Measurements from ENCODE around the gene DNMT3A. TPM values are rescaled to one million over a fixed set of nuclear protein-coding genes. Genes with fewer than 3 reads are reported as not detected.

DNMT3A gene
- total and polyA plus RNA-seq, 2 donors (not counting 3 experiments of a cell fraction or from before 2014, with no cell fraction given) = 23.3 to 71.7 TPM

DNA sequence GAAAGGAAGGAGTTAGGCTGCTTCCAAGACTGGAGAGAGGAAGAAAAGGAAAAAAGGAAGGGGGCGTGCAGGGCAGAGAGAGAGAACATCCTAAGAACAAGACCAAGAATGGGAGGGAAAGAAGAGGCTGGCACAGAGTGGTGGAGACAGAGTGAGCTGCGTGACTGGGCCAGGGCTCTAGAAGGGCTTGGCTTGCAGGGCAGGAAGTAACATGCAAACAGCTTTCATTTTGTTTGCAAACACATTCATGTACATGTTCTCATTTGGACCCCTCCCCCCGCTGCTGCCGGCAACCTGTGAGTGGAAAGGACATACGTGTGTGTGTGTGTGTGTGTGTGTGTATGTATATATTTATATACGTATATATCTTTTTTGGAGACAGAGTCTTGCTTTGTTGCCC lies 46.8 kb upstream of the DNMT3A start:
- Histone ChIP-seq H4K20me1 (replicated peaks; ENCODE audit: control insufficient read depth, extremely low read depth, insufficient read depth, low read length) (no peaks in the 10 kb centered on the region), H3K4me2 (ENCODE audit: insufficient read depth, low read length) (no peak overlapping the region), H3K36me3 (ENCODE audit: control insufficient read depth in 2 of 2, extremely low read depth in 1 of 2, insufficient read depth in 2 of 2, low read length in 2 of 2) (no peaks in the 10 kb centered on the region), H3K4me1 (ENCODE audit: control insufficient read depth, extremely low read depth, insufficient read depth, low read length) (no peaks in the 10 kb centered on the region), H3K9me1 (replicated peaks; ENCODE audit: control insufficient read depth, extremely low read depth, insufficient read depth, low read length) (no peaks in the 10 kb centered on the region), H3K9ac (replicated peaks; ENCODE audit: extremely low read depth, insufficient read depth, low read length) (no peak overlapping the region), H3K4me3 (replicated peaks in 1 of 3; ENCODE audit: insufficient read depth in 1 of 3, low read depth in 1 of 3, low read length in 3 of 3) (no peak overlapping the region), H2AFZ (ENCODE audit: low read depth, low read length) (no peak overlapping the region), H3K9me3 (replicated peaks; ENCODE audit: control insufficient read depth, insufficient read depth, low read length) (no peaks in the 10 kb centered on the region), H3K27ac (ENCODE audit: insufficient read depth, low read depth, low read length) (no peak overlapping the region), H3K27me3 (ENCODE audit: control insufficient read depth in 2 of 2, insufficient read depth in 2 of 2, low read length in 2 of 2) (no peaks in the 10 kb centered on the region), H3K79me2 (ENCODE audit: control insufficient read depth, insufficient read depth, low read length) (no peaks in the 10 kb centered on the region)
- intact Hi-C loops (cut with micrococcal nuclease) (no loop called here), dilution Hi-C loops (cut with MboI; ENCODE audit: extremely low pct_ligation_motif_present, low sequenced_read_pairs) (no loop called here)
- no peak for DNase-seq (ENCODE audit: low read depth, low spot score)
- TF ChIP-seq EZH2 (IDR thresholded peaks at IDR 0.05; ENCODE audit: borderline replicate concordance, low read depth, low read length, severe bottlenecking) (no peak), JUN (IDR thresholded peaks at IDR 0.05; ENCODE audit: borderline replicate concordance, insufficient read depth, insufficient read length, low read depth) (no peak), FOS (IDR thresholded peaks at IDR 0.05; ENCODE audit: borderline replicate concordance, insufficient read depth, low read length) (no peak), GATA2 (IDR thresholded peaks at IDR 0.05; ENCODE audit: insufficient read depth, insufficient read length, low read depth, low read length) (no peak), POLR2AphosphoS5 (IDR thresholded peaks at IDR 0.05; ENCODE audit: insufficient read depth, low read depth, low read length) (no peak), POLR2A (IDR thresholded peaks at IDR 0.05; ENCODE audit: low read depth, low read length) (no peak), MYC (IDR thresholded peaks at IDR 0.05; ENCODE audit: low read depth, low read length) (no peak)
- TF ChIP-seq, protein P1, sequence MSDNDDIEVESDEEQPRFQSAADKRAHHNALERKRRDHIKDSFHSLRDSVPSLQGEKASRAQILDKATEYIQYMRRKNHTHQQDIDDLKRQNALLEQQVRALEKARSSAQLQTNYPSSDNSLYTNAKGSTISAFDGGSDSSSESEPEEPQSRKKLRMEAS (IDR thresholded peaks at IDR 0.05; ENCODE audit: insufficient read depth, insufficient read length) = no peak
- TF ChIP-seq, protein P2, sequence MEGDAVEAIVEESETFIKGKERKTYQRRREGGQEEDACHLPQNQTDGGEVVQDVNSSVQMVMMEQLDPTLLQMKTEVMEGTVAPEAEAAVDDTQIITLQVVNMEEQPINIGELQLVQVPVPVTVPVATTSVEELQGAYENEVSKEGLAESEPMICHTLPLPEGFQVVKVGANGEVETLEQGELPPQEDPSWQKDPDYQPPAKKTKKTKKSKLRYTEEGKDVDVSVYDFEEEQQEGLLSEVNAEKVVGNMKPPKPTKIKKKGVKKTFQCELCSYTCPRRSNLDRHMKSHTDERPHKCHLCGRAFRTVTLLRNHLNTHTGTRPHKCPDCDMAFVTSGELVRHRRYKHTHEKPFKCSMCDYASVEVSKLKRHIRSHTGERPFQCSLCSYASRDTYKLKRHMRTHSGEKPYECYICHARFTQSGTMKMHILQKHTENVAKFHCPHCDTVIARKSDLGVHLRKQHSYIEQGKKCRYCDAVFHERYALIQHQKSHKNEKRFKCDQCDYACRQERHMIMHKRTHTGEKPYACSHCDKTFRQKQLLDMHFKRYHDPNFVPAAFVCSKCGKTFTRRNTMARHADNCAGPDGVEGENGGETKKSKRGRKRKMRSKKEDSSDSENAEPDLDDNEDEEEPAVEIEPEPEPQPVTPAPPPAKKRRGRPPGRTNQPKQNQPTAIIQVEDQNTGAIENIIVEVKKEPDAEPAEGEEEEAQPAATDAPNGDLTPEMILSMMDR (IDR thresholded peaks at IDR 0.05; ENCODE audit: extremely low read depth in 1 of 2, insufficient read depth in 1 of 2, low read depth in 1 of 2, low read length in 2 of 2) = no peak
- ChIA-PET CTCF (interaction anchor here (1.1 kb wide), 1 partner anchor 26 kb away, joined by 4 read pairs; no protein-coding TSS in a partner anchor), POLR2A (no interaction called here)
- BruUV-seq (replicated peaks) = no TSS peak
- FAIRE-seq = no peak
